K562 (cell line): Measurements from ENCODE around the gene PCED1B. TPM values are rescaled to one million over a fixed set of nuclear protein-coding genes. Genes with fewer than 3 reads are reported as not detected.

ENCODE experiments used
- ATAC-seq: fragments of 200-7000 bp; cut with Tn5 transposase; 3 replicates; pipeline ENCODE4 v1.9.1; 2020; ENCODE audit warnings: moderate library complexity
- BruUV-seq: library from RNA; stranded (reverse); fragments of 400-500 nt; replicated peaks from 2 replicates; lab custom pipeline; 2021; lab: Mats Ljungman, UMichigan
- CTCF ChIA-PET: fragments of 300-600 bp; formaldehyde crosslinking; extraction: SDS; loops from one replicate; lab custom pipeline; 2021; ENCODE audit warnings: low intra/inter-chr PET ratio; lab: Yijun Ruan, JAX
- POLR2A ChIA-PET: fragments of 300-600, 350-650 bp; sonication (Branson Sonifier 250); formaldehyde crosslinking; extraction: SDS; loops from one replicate; lab custom pipeline; 2021; ENCODE audit warnings: antibody characterized with exemption, inconsistent platforms; lab: Yijun Ruan, JAX
- DNase-seq, 4 experiments: peaks; one replicate each; pipeline versions ENCODE4 v3.0.0 to v3.0.0-alpha.2; 2011 to 2018; ENCODE audit warnings: low spot score in 3 of 4, mixed read lengths in 3 of 4; ENCODE audit errors: extremely low read depth in 1 of 4
- FAIRE-seq: peaks from 2 replicates; lab custom pipeline; 2011; peaks lifted over from hg19 to GRCh38; lab: Jason Lieb, UNC
- H2AFZ ChIP-seq: 2 replicates; pipeline ENCODE4 v1.6.0; 2011; ENCODE audit warnings: low read depth, low read length, control low read depth, inconsistent platforms
- H3K27ac ChIP-seq: fragments of 200-600 bp; 3 replicates; pipeline ENCODE4 v1.8.0; 2011; ENCODE audit warnings: low read depth, mild to moderate bottlenecking, control low read depth, inconsistent platforms, low read length, moderate library complexity, mixed read lengths; ENCODE audit errors: extremely low read depth
- H3K27me3 ChIP-seq, 2 experiments: fragments of 300-600 bp in 1 of 2; 2 replicates in 1 of 2; 3 replicates in 1 of 2; pipeline versions ENCODE4 v1.6.0 to v1.8.0; 2011; ENCODE audit warnings: inconsistent platforms in 2 of 2, low read length in 2 of 2, mild to moderate bottlenecking in 1 of 2, mixed read lengths in 1 of 2, moderate library complexity in 1 of 2; ENCODE audit not compliant: control insufficient read depth in 2 of 2, insufficient read depth in 2 of 2
- H3K36me3 ChIP-seq: fragments of 300-600 bp; 3 replicates; pipeline ENCODE4 v1.8.0; 2011; ENCODE audit warnings: mild to moderate bottlenecking, low read length, inconsistent platforms; ENCODE audit not compliant: control insufficient read depth, insufficient read depth
- H3K4me1 ChIP-seq, 2 experiments: fragments of 200-600 bp in 1 of 2; replicated peaks in 1 of 2; 2 replicates in 1 of 2; 3 replicates in 1 of 2; pipeline versions ENCODE4 v1.5.1 to v1.8.0; 2011; ENCODE audit warnings: inconsistent platforms in 2 of 2, low read length in 2 of 2, mild to moderate bottlenecking in 1 of 2, mixed read lengths in 1 of 2, moderate library complexity in 1 of 2; ENCODE audit not compliant: control insufficient read depth in 2 of 2, insufficient read depth in 2 of 2
- H3K4me2 ChIP-seq: 2 replicates; pipeline ENCODE4 v1.6.1; 2011; ENCODE audit warnings: low read length, control low read depth, inconsistent platforms, mixed read lengths; ENCODE audit not compliant: insufficient read depth
- H3K4me3 ChIP-seq: fragments of 200-600 bp; sonication (generic), shearing (Covaris generic); 2 replicates; pipeline ENCODE4 v1.5.1; 2016; ENCODE audit warnings: control low read depth, inconsistent platforms
- H3K79me2 ChIP-seq: fragments of 200-600 bp; 3 replicates; pipeline ENCODE4 v1.8.0; 2011; ENCODE audit warnings: low read length, inconsistent platforms; ENCODE audit not compliant: control insufficient read depth, insufficient read depth
- H3K9ac ChIP-seq, 2 experiments: 2 replicates each; pipeline versions ENCODE4 v1.6.0 to v1.6.1; 2011; ENCODE audit warnings: low read depth in 2 of 2, low read length in 2 of 2, control low read depth in 1 of 2, inconsistent platforms in 1 of 2, mild to moderate bottlenecking in 1 of 2, mixed read lengths in 1 of 2; ENCODE audit not compliant: insufficient read depth in 1 of 2
- H3K9me1 ChIP-seq: one replicate; pipeline ENCODE4 v1.6.0; 2011; ENCODE audit warnings: inconsistent platforms, mild to moderate bottlenecking, low read length, moderate library complexity; ENCODE audit not compliant: control insufficient read depth, insufficient read depth
- H3K9me3 ChIP-seq: replicated peaks from 2 replicates; pipeline ENCODE4 v1.5.1; 2011; ENCODE audit warnings: low read depth, low read length, inconsistent platforms; ENCODE audit not compliant: control insufficient read depth, insufficient read depth
- H4K20me1 ChIP-seq: replicated peaks from 2 replicates; pipeline ENCODE4 v1.6.1; 2011; ENCODE audit warnings: low read length, inconsistent platforms, mixed read lengths; ENCODE audit not compliant: control insufficient read depth, insufficient read depth
- CEBPB ChIP-seq: fragments of 450-650 bp; IDR thresholded peaks from 2 replicates; pipeline ENCODE4 v1.6.1; 2016; ENCODE audit warnings: missing genetic modification characterization, missing compliant biosample characterization
- ELF1 ChIP-seq: fragments of 200-800 bp; sonication (Bioruptor generic); IDR thresholded peaks from 2 replicates; pipeline ENCODE4 v1.6.1; 2016; ENCODE audit warnings: missing genetic modification characterization, missing compliant biosample characterization
- EP400 ChIP-seq: fragments of 450-650 bp; IDR thresholded peaks from 2 replicates; pipeline ENCODE4 v1.6.1; 2017; ENCODE audit warnings: antibody characterized with exemption, mild to moderate bottlenecking, moderate library complexity
- FOSL1 ChIP-seq: fragments of 200-800 bp; sonication (Bioruptor generic); conservative IDR thresholded peaks from 2 replicates; pipeline ENCODE4 v1.6.1; 2016; ENCODE audit warnings: missing genetic modification characterization, missing compliant biosample characterization
- FOXA3 ChIP-seq, 2 experiments: fragments of 450-650 bp in 1 of 2; sonication (generic) in 1 of 2; formaldehyde crosslinking; IDR thresholded peaks in 1 of 2; conservative IDR thresholded peaks in 1 of 2; 2 replicates each; pipeline versions ENCODE4 v1.4.0 to v1.8.0; 2020 to 2022; ENCODE audit warnings: mild to moderate bottlenecking in 2 of 2, missing genetic modification reagents in 1 of 2
- GABPB1 ChIP-seq: sonication (generic); formaldehyde crosslinking; IDR thresholded peaks from 2 replicates; pipeline ENCODE4 v1.8.0; 2022; ENCODE audit warnings: mild to moderate bottlenecking, missing genetic modification reagents
- KHSRP ChIP-seq: fragments of 450-650 bp; IDR thresholded peaks from 2 replicates; pipeline ENCODE4 v1.6.1; 2017
- MAFF ChIP-seq: IDR thresholded peaks from 2 replicates; pipeline ENCODE4 v1.6.1; 2012; ENCODE audit warnings: low read length, improper control_type of control experiment
- MEIS2 ChIP-seq: fragments of 450-650 bp; IDR thresholded peaks from 2 replicates; pipeline ENCODE4 v1.6.1; 2014; ENCODE audit warnings: mild to moderate bottlenecking; ENCODE audit not compliant: partially characterized antibody
- MTF1 ChIP-seq: fragments of 250-450 bp; sonication (Bioruptor Pico); IDR thresholded peaks from 2 replicates; pipeline ENCODE4 v1.9.0; 2021; ENCODE audit warnings: moderate library complexity, mild to moderate bottlenecking, inconsistent platforms, borderline replicate concordance
- NCOA6 ChIP-seq: fragments of 450-650 bp; IDR thresholded peaks from 2 replicates; pipeline ENCODE4 v1.6.1; 2017; ENCODE audit warnings: mild to moderate bottlenecking
- NFRKB ChIP-seq: fragments of 450-650 bp; IDR thresholded peaks from 2 replicates; pipeline ENCODE4 v1.6.1; 2016; ENCODE audit warnings: low read depth
- SRSF3 ChIP-seq: fragments of 200-400 bp; formaldehyde crosslinking; IDR thresholded peaks from 2 replicates; pipeline ENCODE4 v1.6.1; 2016; ENCODE audit warnings: mild to moderate bottlenecking, low read length, moderate library complexity; ENCODE audit not compliant: insufficient read depth
- SRSF7 ChIP-seq: fragments of 200-400 bp; formaldehyde crosslinking; optimal IDR thresholded peaks from 2 replicates; pipeline ENCODE3; 2017; ENCODE audit warnings: mild to moderate bottlenecking, low read depth, low read length
- ZNF583 ChIP-seq: fragments of 250-450 bp; sonication (Bioruptor Pico); IDR thresholded peaks from 2 replicates; pipeline ENCODE4 v1.4.0; 2020
- ZNF584 ChIP-seq: fragments of 200-800 bp; sonication (Bioruptor generic); IDR thresholded peaks from 2 replicates; pipeline ENCODE4 v1.6.1; 2016; ENCODE audit warnings: low read depth, mild to moderate bottlenecking, missing genetic modification characterization, missing compliant biosample characterization
- WGBS: fragments of 100-300 bp; shearing (Covaris generic); methylation state at CpG from one replicate; pipeline ENCODE4 v1.1.6; 2016; ENCODE audit warnings: low coverage, mixed read lengths; ENCODE audit not compliant: insufficient coverage; ENCODE audit errors: missing lambda C conversion rate; 5-methylcytosine and 5-hydroxymethylcytosine counted together
- in situ Hi-C: fragments of 300-500 bp; cut with MboI; formaldehyde crosslinking; loops from 4 replicates; pipeline ENCODE4 v1.15.0; 2018; ENCODE audit warnings: inconsistent platforms, mixed read lengths
- intact Hi-C: fragments of 100-400 bp; cut with micrococcal nuclease; formaldehyde crosslinking; loops from 2 replicates; pipeline ENCODE4 v1.14.2; 2022
- polyA plus RNA-seq, 8 experiments: library from polyadenylated mRNA; depleted of rRNA in 4 of 8; stranded (reverse) in 5 of 8; unstranded in 3 of 8; fragments of >200 nt; fragmentation: Nextera tagmentation in 2 of 8; fragmentation: Illumina TruSeq in 1 of 8; extraction: Ambion mirVana in 2 of 8; extraction: Trizol in 1 of 8; gene quantifications; 2 replicates each; pipeline versions ENCODE4 v1.2.1 to v1.2.3, GENCODE V29; 2011 to 2014; ENCODE audit warnings: inconsistent platforms in 1 of 8, missing spikeins in 1 of 8
- total RNA-seq, 7 experiments: library from RNA; depleted of rRNA in 6 of 7; stranded (reverse); fragments of >200 nt in 6 of 7; fragmentation: Illumina TruSeq in 2 of 7; extraction: Trizol in 2 of 7; gene quantifications; 2 replicates each; pipeline versions ENCODE4 v1.2.1 to v1.2.3, GENCODE V29; 2011 to 2021; ENCODE audit warnings: low replicate concordance in 1 of 7
- TF ChIP-seq, protein P1 (sequence below): fragments of 250-450 bp; sonication (Bioruptor Pico); IDR thresholded peaks from 2 replicates; pipeline ENCODE4 v1.9.0; 2021; ENCODE audit warnings: mild to moderate bottlenecking, inconsistent platforms
- TF ChIP-seq, protein P2 (sequence below): fragments of 450-650 bp; IDR thresholded peaks from 2 replicates; pipeline ENCODE4 v1.6.1; 2017; ENCODE audit warnings: antibody characterized with exemption

Gene PCED1B
- total and polyA plus RNA-seq, 9 of the 15 experiments (the other 6 are each of a cell fraction or from before 2014, with no cell fraction given) = 1.2 to 9.3 (median 2.5) TPM

DNA sequence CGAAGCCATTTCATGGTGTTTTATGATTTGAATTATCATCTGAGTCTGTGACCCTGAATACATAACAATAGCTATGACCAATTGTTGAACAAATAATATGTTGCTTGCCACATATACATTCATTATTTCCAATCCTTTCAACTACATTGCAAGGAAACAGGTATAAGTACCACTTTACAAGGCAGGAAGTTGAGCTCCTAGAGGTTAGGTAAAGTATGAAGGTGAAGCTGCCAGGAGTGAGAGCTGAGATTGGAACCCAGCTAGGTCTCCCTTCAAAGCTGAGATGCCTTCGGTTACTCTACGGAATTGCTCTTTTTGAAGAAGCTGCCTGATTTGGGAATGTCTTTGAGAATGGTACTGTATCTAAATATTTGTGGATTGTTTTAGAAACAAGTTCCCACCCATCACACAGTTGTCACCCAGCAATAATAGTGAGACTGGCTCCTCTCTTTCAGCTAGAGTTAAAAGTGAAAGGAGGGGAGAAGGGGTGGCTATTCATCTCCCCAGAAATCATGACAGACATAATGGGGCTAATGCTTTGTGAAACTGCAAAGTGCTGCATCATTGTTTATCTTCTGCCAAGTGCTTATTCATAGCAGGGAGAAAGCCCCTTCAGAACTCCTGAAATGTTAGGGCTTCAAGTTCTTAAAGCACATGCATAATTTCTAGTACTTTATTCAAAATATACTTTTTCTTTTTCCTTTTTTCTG, 76.2 kb downstream of the PCED1B start:
- no TSS peak for BruUV-seq
- H2AFZ ChIP-seq = peak overlapping the region; percentile 58; the same call in 1 of the 2 replicates
- WGBS = 52% methylated on average over 3 of the region's 3 CpGs
- peak overlapping the region; percentile 59; the same call in 2 of the 3 replicates for H3K27ac ChIP-seq
- H4K20me1 ChIP-seq = no peaks in the 10 kb centered on the region
- no peaks in the 10 kb centered on the region for H3K36me3 ChIP-seq
- no peaks in the 10 kb centered on the region for H3K79me2 ChIP-seq
- CTCF ChIA-PET = no interaction called here
- intact Hi-C loops = no loop called here
- no peaks in the 10 kb centered on the region for H3K27me3 ChIP-seq
- in situ Hi-C loops = no loop called here
- no peaks in the 10 kb centered on the region for H3K9me1 ChIP-seq
- ATAC-seq = peak; percentile 84
- no peak overlapping the region for H3K9ac ChIP-seq
- POLR2A ChIA-PET = interaction anchor here (1.1 to 2.3 kb wide), 4 partner anchors 10 to 14 kb away, joined by 3 to 7 read pairs (median 4); no protein-coding TSS in a partner anchor
- H3K4me1 ChIP-seq = peaks cover 3 to 14% of the 10 kb centered on the region in 2 experiments; a peak in 4 of 5 replicates
- H3K4me3 ChIP-seq = no peak overlapping the region
- no peaks in the 10 kb centered on the region for H3K9me3 ChIP-seq
- DNase-seq = peak; percentile 17 to 63 (median 32)
- no peak for FAIRE-seq
- H3K4me2 ChIP-seq = no peak overlapping the region
- TF ChIP-seq ZNF584 = 0 out of 2 replicates have a peak, but pooled peaks have one; percentile 34
- no peak for TF ChIP-seq GABPB1 (CRISPR knock-in tag)
- no peak for TF ChIP-seq CEBPB (tag)
- TF ChIP-seq NFRKB = 0 out of 2 replicates have a peak, but pooled peaks have one; percentile 7
- no peak for TF ChIP-seq MTF1
- TF ChIP-seq EP400 = peak; percentile 23; the same call in 1 of the 2 replicates
- TF ChIP-seq KHSRP = no peak
- TF ChIP-seq NCOA6 = no peak
- TF ChIP-seq MEIS2 = peak; percentile 71
- TF ChIP-seq, protein P1, sequence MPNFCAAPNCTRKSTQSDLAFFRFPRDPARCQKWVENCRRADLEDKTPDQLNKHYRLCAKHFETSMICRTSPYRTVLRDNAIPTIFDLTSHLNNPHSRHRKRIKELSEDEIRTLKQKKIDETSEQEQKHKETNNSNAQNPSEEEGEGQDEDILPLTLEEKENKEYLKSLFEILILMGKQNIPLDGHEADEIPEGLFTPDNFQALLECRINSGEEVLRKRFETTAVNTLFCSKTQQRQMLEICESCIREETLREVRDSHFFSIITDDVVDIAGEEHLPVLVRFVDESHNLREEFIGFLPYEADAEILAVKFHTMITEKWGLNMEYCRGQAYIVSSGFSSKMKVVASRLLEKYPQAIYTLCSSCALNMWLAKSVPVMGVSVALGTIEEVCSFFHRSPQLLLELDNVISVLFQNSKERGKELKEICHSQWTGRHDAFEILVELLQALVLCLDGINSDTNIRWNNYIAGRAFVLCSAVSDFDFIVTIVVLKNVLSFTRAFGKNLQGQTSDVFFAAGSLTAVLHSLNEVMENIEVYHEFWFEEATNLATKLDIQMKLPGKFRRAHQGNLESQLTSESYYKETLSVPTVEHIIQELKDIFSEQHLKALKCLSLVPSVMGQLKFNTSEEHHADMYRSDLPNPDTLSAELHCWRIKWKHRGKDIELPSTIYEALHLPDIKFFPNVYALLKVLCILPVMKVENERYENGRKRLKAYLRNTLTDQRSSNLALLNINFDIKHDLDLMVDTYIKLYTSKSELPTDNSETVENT (CRISPR knock-in tag) = no peak
- TF ChIP-seq FOXA3 (CRISPR knock-in tag; conservative IDR thresholded peaks at IDR 0.05 in 1 of 2, IDR thresholded peaks at IDR 0.05 in 1 of 2) = peak in 1 of 2 experiments; percentile 71; a peak in 2 of 4 replicates
- TF ChIP-seq, protein P2, sequence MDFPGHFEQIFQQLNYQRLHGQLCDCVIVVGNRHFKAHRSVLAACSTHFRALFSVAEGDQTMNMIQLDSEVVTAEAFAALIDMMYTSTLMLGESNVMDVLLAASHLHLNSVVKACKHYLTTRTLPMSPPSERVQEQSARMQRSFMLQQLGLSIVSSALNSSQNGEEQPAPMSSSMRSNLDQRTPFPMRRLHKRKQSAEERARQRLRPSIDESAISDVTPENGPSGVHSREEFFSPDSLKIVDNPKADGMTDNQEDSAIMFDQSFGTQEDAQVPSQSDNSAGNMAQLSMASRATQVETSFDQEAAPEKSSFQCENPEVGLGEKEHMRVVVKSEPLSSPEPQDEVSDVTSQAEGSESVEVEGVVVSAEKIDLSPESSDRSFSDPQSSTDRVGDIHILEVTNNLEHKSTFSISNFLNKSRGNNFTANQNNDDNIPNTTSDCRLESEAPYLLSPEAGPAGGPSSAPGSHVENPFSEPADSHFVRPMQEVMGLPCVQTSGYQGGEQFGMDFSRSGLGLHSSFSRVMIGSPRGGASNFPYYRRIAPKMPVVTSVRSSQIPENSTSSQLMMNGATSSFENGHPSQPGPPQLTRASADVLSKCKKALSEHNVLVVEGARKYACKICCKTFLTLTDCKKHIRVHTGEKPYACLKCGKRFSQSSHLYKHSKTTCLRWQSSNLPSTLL = no peak
- no peak for TF ChIP-seq SRSF3
- peak; percentile 80 for TF ChIP-seq MAFF
- no peak for TF ChIP-seq ZNF583 (CRISPR knock-in tag)
- TF ChIP-seq SRSF7 = no peak
- TF ChIP-seq ELF1 = no peak
- peak; percentile 64; the same call in 1 of the 2 replicates for TF ChIP-seq FOSL1 (tag)
